DOHH2 (cell line): ENCODE data around the gene ADD3.
"Not testable (repeated sequence)": the region's sequence is repeated elsewhere in the genome, so short reads cannot be mapped to it uniquely, and the experiment has no call there.

ENCODE experiments used
- H3F3A ChIP-seq: fragments of 200-600 bp; sonication (generic), shearing (Covaris generic); 2 replicates; pipeline ENCODE4 v1.6.0; 2016; ENCODE audit warnings: antibody characterized with exemption, mild to moderate bottlenecking; ENCODE audit not compliant: control insufficient read depth, insufficient read depth
- H3K27ac ChIP-seq: fragments of 200-600 bp; sonication (generic); 2 replicates; pipeline ENCODE4 v1.5.1; 2014; ENCODE audit warnings: low read depth, mild to moderate bottlenecking, low read length, moderate library complexity
- H3K27me3 ChIP-seq: fragments of 200-600 bp; sonication (generic); 2 replicates; pipeline ENCODE4 v1.6.1; 2014; ENCODE audit warnings: mild to moderate bottlenecking, low read length, mixed read lengths; ENCODE audit not compliant: control insufficient read depth
- H3K36me3 ChIP-seq: fragments of 200-600 bp; sonication (generic); 2 replicates; pipeline ENCODE4 v1.6.1; 2014; ENCODE audit warnings: mild to moderate bottlenecking, low read length, moderate library complexity, mixed read lengths; ENCODE audit not compliant: control insufficient read depth
- H3K4me1 ChIP-seq: fragments of 200-600 bp; sonication (generic); 2 replicates; pipeline ENCODE4 v1.6.1; 2014; ENCODE audit warnings: mild to moderate bottlenecking, low read length, mixed read lengths; ENCODE audit not compliant: control insufficient read depth
- H3K4me2 ChIP-seq: fragments of 200-600 bp; sonication (generic); 2 replicates; pipeline ENCODE4 v1.6.0; 2014; ENCODE audit warnings: mild to moderate bottlenecking, low read length, moderate library complexity
- H3K4me3 ChIP-seq: fragments of 200-600 bp; sonication (generic); 2 replicates; pipeline ENCODE4 v1.5.1; 2014; ENCODE audit warnings: mild to moderate bottlenecking, low read length, mixed read lengths
- H3K79me2 ChIP-seq: fragments of 200-600 bp; sonication (generic); 2 replicates; pipeline ENCODE4 v1.6.1; 2014; ENCODE audit warnings: mild to moderate bottlenecking, low read length, mixed read lengths; ENCODE audit not compliant: control insufficient read depth
- H3K9me2 ChIP-seq: fragments of 200-600 bp; sonication (generic); replicated peaks from 2 replicates; pipeline ENCODE4 v1.6.1; 2014; ENCODE audit warnings: mild to moderate bottlenecking, low read length, mixed read lengths; ENCODE audit not compliant: control insufficient read depth
- H3K9me3 ChIP-seq: fragments of 200-600 bp; sonication (generic); 2 replicates; pipeline ENCODE4 v1.6.1; 2014; ENCODE audit warnings: antibody characterized with exemption, low read length, mixed read lengths; ENCODE audit not compliant: control insufficient read depth, insufficient read depth
- H4K20me1 ChIP-seq: fragments of 200-600 bp; sonication (generic); 2 replicates; pipeline ENCODE4 v1.6.0; 2014; ENCODE audit warnings: low read depth, mild to moderate bottlenecking, antibody characterized with exemption, low read length, moderate library complexity; ENCODE audit not compliant: control insufficient read depth, insufficient read depth
- EZH2phosphoT487 ChIP-seq: fragments of 200-600 bp; sonication (generic); IDR thresholded peaks from 2 replicates; pipeline ENCODE4 v1.6.1; 2017; ENCODE audit warnings: borderline replicate concordance, mild to moderate bottlenecking, antibody characterized with exemption, low read length, moderate library complexity, mixed read lengths
- TF ChIP-seq, protein P1 (sequence below): fragments of 200-600 bp; sonication (generic); IDR thresholded peaks from one replicate; pipeline ENCODE4 v1.5.1; 2014; ENCODE audit warnings: antibody characterized with exemption, mild to moderate bottlenecking, low read depth, low read length; ENCODE audit not compliant: poor library complexity, severe bottlenecking

ADD3 gene

DNA sequence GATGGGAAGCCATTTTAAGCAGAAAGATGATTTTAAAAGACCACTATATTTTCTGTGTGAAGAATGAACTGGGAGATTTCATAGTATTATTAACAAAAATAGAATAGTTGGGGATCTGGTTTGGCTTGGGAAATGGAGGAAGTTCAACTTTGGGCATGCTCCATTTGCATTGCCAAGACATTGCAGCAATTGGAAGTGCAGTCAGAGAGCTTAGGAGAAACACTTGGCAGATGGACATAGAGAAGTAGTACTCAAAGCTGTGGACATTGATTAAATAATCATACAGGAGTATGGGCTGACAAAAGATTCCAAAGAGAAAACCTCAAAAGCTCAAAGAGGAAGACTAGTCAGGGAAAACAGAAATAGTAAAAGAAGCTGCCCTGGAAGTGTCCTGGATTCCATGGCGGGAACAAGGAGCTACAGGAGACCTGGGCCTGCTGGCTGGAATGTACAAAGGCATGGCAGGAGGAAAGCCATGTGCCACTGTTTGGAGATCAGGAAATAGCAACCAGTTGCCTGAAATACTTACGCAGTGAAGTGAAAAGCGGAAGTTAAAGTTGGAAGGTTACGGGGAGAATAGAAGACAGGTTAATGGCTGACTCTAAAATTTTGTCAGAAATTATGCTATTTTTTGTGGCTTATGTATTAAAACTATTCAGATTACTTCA lies 106.0 kb downstream of the ADD3 start:
- TF ChIP-seq EZH2phosphoT487: no peak
- TF ChIP-seq, protein P1, sequence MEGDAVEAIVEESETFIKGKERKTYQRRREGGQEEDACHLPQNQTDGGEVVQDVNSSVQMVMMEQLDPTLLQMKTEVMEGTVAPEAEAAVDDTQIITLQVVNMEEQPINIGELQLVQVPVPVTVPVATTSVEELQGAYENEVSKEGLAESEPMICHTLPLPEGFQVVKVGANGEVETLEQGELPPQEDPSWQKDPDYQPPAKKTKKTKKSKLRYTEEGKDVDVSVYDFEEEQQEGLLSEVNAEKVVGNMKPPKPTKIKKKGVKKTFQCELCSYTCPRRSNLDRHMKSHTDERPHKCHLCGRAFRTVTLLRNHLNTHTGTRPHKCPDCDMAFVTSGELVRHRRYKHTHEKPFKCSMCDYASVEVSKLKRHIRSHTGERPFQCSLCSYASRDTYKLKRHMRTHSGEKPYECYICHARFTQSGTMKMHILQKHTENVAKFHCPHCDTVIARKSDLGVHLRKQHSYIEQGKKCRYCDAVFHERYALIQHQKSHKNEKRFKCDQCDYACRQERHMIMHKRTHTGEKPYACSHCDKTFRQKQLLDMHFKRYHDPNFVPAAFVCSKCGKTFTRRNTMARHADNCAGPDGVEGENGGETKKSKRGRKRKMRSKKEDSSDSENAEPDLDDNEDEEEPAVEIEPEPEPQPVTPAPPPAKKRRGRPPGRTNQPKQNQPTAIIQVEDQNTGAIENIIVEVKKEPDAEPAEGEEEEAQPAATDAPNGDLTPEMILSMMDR: no peak
- no peaks in the 10 kb centered on the region for H3K4me1 ChIP-seq
- H3F3A ChIP-seq: no peaks in the 10 kb centered on the region
- no peak overlapping the region for H3K4me3 ChIP-seq
- H3K27me3 ChIP-seq: no peaks in the 10 kb centered on the region
- H3K36me3 ChIP-seq: peaks cover 34% of the 10 kb centered on the region
- no peaks in the 10 kb centered on the region for H3K9me2 ChIP-seq
- no peaks in the 10 kb centered on the region for H3K79me2 ChIP-seq
- no peak overlapping the region for H3K27ac ChIP-seq
- H4K20me1 ChIP-seq: no peaks in the 10 kb centered on the region
- no peak overlapping the region for H3K4me2 ChIP-seq
- no peaks in the 10 kb centered on the region for H3K9me3 ChIP-seq

- not testable (repeated sequence) for H3K79me2 ChIP-seq, H3K9me2 ChIP-seq, H3K4me2 ChIP-seq, H3K9me3 ChIP-seq, H3F3A ChIP-seq, H3K4me3 ChIP-seq, H3K4me1 ChIP-seq, H3K27ac ChIP-seq, H4K20me1 ChIP-seq, H3K27me3 ChIP-seq
- peaks cover 43% of the 10 kb centered on the region for H3K36me3 ChIP-seq
Observed at GRCh38 chr10:110114668-110115067, 106.9 kb downstream of the ADD3 start.

DNA sequence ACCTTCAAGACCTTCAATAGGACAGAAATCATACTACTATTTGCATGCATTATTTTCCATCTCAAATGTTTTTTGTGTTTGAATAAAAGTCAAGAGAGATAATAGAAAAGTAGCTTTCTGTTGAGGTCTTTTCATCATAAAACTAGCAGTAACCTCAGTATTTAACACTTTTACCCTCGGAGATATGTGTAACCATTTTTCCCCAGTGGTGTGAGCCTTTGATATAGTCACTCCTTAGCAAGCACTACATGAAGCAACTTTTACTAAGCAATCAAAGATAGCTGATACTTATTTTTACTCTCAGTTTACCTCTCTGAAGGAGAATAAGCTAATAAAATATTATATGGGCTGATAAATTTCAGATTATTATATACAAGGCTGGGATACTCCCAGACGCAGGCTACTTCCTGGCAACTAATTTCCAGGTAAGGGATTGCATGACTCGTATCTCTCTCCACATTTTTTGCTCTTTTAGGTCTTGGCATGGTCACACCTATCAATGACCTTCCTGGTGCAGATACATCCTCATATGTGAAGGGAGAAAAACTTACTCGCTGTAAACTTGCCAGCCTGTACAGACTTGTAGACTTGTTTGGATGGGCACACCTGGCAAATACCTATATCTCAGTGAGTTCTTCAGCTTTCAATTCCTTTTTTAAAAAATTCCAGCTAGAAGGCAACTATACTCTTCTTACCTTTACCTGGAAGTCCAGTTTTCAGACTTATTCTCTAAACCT lies 108.2 kb downstream of the ADD3 start:
- Histone ChIP-seq H3K27ac (no peak overlapping the region), H3K27me3 (no peaks in the 10 kb centered on the region), H3F3A (no peaks in the 10 kb centered on the region), H3K9me2 (no peaks in the 10 kb centered on the region), H3K4me3 (no peak overlapping the region), H3K4me2 (no peak overlapping the region), H3K9me3 (no peaks in the 10 kb centered on the region), H3K79me2 (no peaks in the 10 kb centered on the region), H3K36me3 (peaks cover 44% of the 10 kb centered on the region), H3K4me1 (no peaks in the 10 kb centered on the region), H4K20me1 (no peaks in the 10 kb centered on the region)
- TF ChIP-seq, protein P1: no peak
- TF ChIP-seq EZH2phosphoT487: no peak

GRCh38 chr10:110118891-110119621 lies 111.3 kb downstream of the ADD3 start:
- no peak overlapping the region for H3K4me3 ChIP-seq
- H3K27me3 ChIP-seq: no peaks in the 10 kb centered on the region
- no peaks in the 10 kb centered on the region for H3K9me2 ChIP-seq
- no peak overlapping the region for H3K4me2 ChIP-seq
- H4K20me1 ChIP-seq: no peaks in the 10 kb centered on the region
- H3K4me1 ChIP-seq: no peaks in the 10 kb centered on the region
- no peaks in the 10 kb centered on the region for H3K9me3 ChIP-seq
- no peak for TF ChIP-seq EZH2phosphoT487
- TF ChIP-seq, protein P1: no peak
- peaks cover 48% of the 10 kb centered on the region for H3K36me3 ChIP-seq
- H3K27ac ChIP-seq: no peak overlapping the region
- no peaks in the 10 kb centered on the region for H3F3A ChIP-seq
- no peaks in the 10 kb centered on the region for H3K79me2 ChIP-seq
